ENCODE measurements around the gene DNAH6.

DNAH6 gene

GRCh38 chr2:84697895-84698294, 181.6 kb downstream of the DNAH6 start:
- no peak for DNase-seq

DNA sequence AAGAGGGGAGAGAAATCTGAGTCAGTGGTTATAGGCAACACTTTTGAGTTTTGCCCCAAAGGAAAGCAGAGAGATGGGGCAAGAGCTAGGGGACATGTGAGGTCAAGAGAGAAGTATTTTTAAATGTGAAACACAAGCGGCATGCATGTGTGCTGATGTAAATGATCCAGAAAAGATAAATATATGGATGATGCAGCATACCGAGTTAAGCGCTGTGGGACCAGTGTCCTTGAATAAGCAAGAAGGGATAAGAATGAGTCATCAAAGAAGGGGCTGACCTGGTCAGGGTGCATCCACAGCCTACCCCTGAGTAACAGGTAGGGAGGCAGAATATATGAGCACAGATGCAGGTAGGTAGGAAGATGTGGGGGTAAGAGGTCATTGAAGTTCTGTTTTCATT, 183.7 kb downstream of the DNAH6 start:
- no peak for DNase-seq

GRCh38 chr2:84701880-84702279, 185.6 kb downstream of the DNAH6 start:
- peak; percentile 69 for DNase-seq

DNA sequence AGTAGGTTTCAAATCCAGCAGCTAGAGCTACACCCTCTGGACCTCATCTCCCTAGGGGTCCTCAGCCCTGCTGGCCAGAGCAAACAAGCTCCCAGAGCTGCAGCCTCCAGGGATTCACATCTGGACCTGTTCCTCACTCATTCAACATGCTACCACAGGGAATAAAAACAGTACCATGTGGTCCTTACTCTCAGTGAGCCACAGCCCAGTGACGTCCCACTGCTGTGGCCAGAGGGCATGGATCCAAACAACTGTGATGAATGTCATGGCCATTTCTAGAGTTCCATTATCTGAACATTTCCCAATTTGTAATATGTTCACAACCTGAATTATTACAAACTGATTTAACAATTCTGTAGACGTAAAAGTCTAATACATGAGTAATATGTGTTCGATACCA, 186.6 kb downstream of the DNAH6 start:
- no peak for DNase-seq

- DNase-seq = no peak
Observed at GRCh38 chr2:84703831-84704230, 187.5 kb downstream of the DNAH6 start.

GRCh38 chr2:84704505-84705244, 188.4 kb downstream of the DNAH6 start:
- DNase-seq = no peak

GRCh38 chr2:84705858-84706257, 189.6 kb downstream of the DNAH6 start:
- no peak for DNase-seq

GRCh38 chr2:84708442-84708841, 192.1 kb downstream of the DNAH6 start:
- DNase-seq = no peak

GRCh38 chr2:84711651-84712050, 195.4 kb downstream of the DNAH6 start:
- no peak for DNase-seq

GRCh38 chr2:84713441-84713840, 197.1 kb downstream of the DNAH6 start:
- DNase-seq = peak; percentile 19

GRCh38 chr2:84716564-84716963, 200.3 kb downstream of the DNAH6 start:
- no peak for DNase-seq

DNA sequence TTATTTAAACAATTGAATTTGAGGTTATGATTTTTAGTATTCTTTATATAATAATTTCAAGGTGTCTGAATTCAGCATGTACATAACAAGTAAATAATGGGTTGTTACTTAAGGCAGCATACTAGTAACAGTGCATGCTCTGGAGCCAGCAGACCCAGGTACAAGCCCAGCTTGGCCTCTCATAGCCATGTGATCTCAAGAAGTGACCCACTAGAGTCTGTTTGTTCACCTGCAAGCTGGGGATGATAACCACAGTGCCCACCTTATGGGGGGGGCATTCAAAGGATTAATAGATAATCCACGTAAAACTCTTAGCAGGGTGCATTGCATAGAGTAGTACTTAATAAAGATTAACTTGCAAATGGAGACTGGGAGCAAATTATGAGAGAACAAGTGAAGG, 201.0 kb downstream of the DNAH6 start:
- no peak for DNase-seq

DNA sequence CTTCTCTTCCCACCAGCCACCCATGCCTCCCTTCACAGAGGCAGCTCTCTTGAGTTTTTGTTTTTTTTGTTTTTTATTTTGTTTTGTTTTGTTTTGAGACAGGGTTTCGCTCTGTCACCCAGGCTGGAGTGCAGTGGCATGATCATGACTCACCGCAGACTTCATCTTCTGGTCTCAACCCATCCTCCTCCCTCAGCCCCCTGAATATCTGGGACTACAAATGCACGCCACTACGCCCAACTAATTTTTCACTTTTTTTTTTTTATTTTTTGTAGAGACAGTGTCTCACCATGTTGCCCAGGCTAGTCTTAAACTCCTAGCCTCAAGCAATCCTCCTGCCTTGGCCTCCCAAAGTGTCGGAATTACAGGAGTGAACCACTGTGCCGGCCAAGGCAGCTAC, 203.1 kb downstream of the DNAH6 start:
- no peak for DNase-seq

GRCh38 chr2:84723831-84724230, 207.5 kb downstream of the DNAH6 start:
- DNase-seq = no peak

GRCh38 chr2:84725717-84726116, 209.4 kb downstream of the DNAH6 start:
- no peak for DNase-seq

DNA sequence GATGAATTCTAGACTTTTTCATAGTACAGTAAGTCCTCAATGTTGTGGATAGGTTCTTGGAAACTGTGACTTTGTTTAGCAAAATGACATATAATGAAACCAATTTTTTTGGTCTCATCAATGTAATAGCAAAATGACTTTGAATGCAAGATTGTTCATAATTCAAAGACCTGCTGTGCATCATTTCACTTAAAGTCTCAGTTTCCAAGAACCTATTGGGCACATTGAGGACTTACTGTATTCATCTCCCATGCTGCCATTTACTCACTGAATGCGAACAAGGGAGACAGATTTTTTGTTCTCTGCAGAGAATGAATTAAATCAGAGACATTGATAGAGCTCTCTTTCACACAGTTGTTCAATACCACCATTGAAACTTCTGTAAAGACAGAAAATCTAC, 211.0 kb downstream of the DNAH6 start:
- DNase-seq = no peak

DNA sequence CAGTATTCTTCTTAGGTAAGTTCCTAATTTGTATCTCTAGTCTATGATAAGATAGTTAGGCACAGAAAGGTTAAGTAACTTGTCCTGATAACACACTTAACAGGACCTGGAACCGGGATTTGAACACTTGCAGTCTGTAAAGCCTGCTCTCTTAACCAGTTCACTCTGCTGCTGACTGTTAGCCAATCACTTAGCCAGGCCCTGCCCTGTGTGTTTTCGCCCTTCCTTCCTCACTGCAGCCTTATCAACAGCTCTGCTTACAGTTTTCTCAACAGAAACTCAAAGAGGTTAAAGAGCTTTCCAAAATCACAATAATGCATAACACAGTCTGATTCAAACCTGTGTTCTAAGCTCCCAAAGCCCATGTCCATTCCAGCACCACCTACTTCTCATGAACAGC, 212.9 kb downstream of the DNAH6 start:
- no peak for DNase-seq

- DNase-seq = no peak
Observed at GRCh38 chr2:84731185-84731584, 214.9 kb downstream of the DNAH6 start.

DNA sequence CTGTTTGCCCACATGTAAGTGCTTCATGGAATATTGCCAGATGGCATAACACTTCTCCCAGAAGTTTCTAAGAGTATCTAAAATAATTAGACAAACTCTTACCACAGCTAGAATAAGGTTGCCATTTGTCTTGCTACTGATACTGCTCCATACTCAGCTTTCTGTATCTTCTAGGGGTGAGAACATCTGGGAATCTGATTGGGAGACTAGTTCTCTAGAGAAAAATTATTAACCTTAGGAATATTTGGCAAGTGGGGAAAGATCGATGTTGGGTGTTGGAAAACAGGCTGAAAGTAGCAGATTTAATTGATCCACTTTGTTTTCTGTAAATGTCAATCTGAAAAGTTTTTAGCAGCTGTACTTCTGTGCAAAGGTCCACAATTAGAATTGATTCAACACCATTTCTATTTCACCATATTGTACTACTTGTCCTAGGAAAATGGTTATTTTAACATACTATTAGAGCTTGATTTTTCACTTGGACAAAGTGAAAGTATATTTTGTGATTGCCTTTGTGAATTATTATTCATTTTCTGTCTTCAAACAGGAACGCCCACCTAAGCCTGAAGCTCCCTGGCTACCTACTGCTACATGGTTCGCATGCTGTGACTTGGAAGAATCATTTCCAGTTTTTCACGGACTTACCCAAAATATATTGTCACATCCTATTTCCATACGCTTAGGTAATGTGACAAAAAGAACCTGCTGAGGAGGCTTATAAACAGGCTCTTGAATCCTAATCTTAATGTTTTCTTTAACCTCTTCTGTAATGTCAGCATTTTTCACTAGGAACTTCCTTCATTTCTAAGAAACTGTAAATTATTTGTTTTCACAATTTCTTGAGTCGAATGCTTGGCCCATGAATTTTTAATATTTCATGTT, 216.8 kb downstream of the DNAH6 start:
- no peak for DNase-seq

GRCh38 chr2:84735389-84735788, 219.1 kb downstream of the DNAH6 start:
- peak; percentile 26 for DNase-seq

DNA sequence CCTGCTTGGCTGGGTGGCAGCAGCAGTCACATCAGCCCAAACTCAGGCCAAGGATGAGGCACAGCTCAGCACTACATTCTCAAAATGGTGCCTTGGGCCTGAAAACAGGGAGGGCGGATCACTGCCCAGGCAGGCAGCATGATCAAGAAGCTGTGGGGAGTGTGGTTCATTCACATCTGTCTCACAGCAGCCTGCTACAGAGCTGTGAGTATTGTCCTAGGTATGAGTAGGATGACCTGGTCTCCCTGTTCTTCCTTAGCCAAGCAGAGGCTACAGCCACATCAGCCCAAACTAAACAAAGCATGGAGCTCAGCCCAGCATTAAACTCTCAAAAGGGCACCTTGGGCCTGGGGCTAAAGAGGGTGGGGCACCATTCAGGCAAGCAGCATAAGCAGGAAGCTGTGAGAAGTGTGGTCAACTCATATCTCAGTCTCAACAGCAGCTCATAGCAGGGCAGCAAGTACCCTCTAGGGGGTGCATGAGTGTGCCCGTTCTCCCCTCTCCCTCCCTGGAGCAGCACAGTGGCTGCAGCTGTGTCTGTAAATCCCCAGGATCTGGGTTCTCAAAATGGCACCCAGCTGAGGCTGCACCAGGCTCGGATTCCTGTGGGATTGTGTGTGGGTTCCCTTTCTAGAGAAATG, 225.0 kb downstream of the DNAH6 start:
- peak; percentile 9 for DNase-seq

DNA sequence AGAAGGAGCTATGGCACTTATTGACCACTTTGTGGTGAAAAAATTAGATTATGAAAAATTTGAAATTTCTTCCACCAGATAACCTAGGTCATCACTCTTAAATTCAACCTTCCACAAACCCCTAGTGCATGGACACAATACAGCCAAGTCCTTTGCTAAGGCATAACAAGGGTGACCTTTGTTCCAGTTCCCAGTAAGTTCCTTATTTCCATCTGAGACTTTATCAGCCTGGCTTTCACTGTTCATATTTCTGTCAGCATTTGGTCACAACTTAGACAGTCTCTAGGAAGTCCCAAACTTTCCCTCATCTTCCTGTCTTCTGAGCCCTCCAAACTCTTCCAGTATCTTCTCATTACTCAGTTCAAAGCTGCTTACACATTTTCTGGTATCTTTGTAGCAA, 232.0 kb downstream of the DNAH6 start:
- no peak for DNase-seq

- peak; percentile 2 for DNase-seq
Observed at GRCh38 chr2:84749442-84749841, 233.1 kb downstream of the DNAH6 start.

GRCh38 chr2:84755096-84755495, 238.8 kb downstream of the DNAH6 start:
- no peak for DNase-seq

Measured in fibroblast of skin of right quadriceps (primary cell).